GM23248 (cell line): ENCODE measurements around the gene SYNE1.

Experiments
- EZH2 ChIP-seq: fragments of 200-600 bp; sonication (generic); IDR thresholded peaks from 2 replicates; pipeline ENCODE4 v1.6.1; 2018; ENCODE audit warnings: antibody characterized with exemption, mild to moderate bottlenecking; ENCODE audit not compliant: insufficient read depth, poor library complexity, severe bottlenecking
- EZH2phosphoT487 ChIP-seq: fragments of 200-600 bp; sonication (generic); IDR thresholded peaks from 2 replicates; pipeline ENCODE4 v1.6.1; 2018; ENCODE audit warnings: antibody characterized with exemption, moderate library complexity, mild to moderate bottlenecking, low read depth; ENCODE audit not compliant: insufficient read depth

DNA sequence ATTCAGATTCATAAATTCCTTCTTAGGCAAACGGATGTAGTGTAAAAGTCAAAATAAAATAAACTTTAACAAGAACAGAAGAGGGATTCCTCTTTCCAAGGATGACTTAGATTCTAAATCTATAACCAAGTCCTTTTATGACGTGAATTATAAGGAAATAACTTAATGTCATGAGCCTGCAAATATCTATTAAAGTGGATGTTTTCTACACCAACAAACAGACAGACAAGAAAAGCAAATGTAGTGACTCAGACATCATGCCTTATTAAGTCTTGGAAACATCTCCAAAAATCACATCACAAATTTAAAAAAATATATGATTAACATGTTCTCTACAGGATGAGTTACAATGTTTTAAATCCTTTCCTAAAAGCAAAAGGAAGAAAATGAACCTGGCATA, 432.6 kb downstream of the SYNE1 start:
- TF ChIP-seq EZH2 (no peak), EZH2phosphoT487 (no peak)
